Tibial nerve (tissue), 4 donors: ENCODE data around the gene ACR. TPM values are rescaled to one million over a fixed set of nuclear protein-coding genes. Genes with fewer than 3 reads are reported as not detected.
A peak's percentile ranks its signal among the peaks of the same experiment; 100 is the strongest.
"Not testable (repeated sequence)": the region's sequence is repeated elsewhere in the genome, so short reads cannot be mapped to it uniquely, and the experiment has no call there.

Source experiments
- DNase-seq, 2 donors: peaks; one replicate each; pipeline ENCODE4 v3.0.0-alpha.2; 2019; ENCODE audit warnings: low spot score in 2 of 2
- H3K27ac ChIP-seq, 4 donors: fragments of 200-600 bp; sonication (generic) in 3 of 4; one replicate each; pipeline ENCODE4 v1.5.1; 2017 to 2019; ENCODE audit warnings: mild to moderate bottlenecking in 1 of 4
- H3K27me3 ChIP-seq, 2 donors: fragments of 200-600 bp; sonication (generic) in 1 of 2; one replicate each; pipeline versions ENCODE4 v1.5.1 to v1.6.0; 2017 to 2019
- H3K36me3 ChIP-seq, 3 donors: fragments of 200-600 bp; sonication (generic); one replicate each; pipeline ENCODE4 v1.5.1; 2018 to 2019
- H3K4me1 ChIP-seq, 4 donors: fragments of 200-600 bp; sonication (generic) in 3 of 4; one replicate each; pipeline ENCODE4 v1.5.1; 2017 to 2019
- H3K4me3 ChIP-seq, 4 donors: fragments of 200-600 bp; sonication (generic) in 3 of 4; one replicate each; pipeline ENCODE4 v1.5.1; 2017 to 2019; ENCODE audit warnings: mild to moderate bottlenecking in 1 of 4, moderate library complexity in 1 of 4
- H3K9me3 ChIP-seq, 4 donors: fragments of 200-600 bp; sonication (generic) in 3 of 4; one replicate each; pipeline ENCODE4 v1.5.1; 2017 to 2019
- EP300 ChIP-seq, 2 donors: sonication (generic); formaldehyde crosslinking; IDR thresholded peaks; one replicate each; pipeline ENCODE4 v1.6.1; 2017; ENCODE audit warnings: antibody characterized with exemption in 2 of 2, mild to moderate bottlenecking in 1 of 2
- POLR2A ChIP-seq, 2 donors: fragments of 450-650 bp; IDR thresholded peaks; one replicate each; pipeline ENCODE4 v1.6.1; 2017; ENCODE audit warnings: antibody characterized with exemption in 2 of 2, mild to moderate bottlenecking in 2 of 2, moderate library complexity in 2 of 2
- WGBS, 2 donors: methylation state at CpG; one replicate each; pipeline ENCODE4 v1.1.5; 2018; 5-methylcytosine and 5-hydroxymethylcytosine counted together
- total RNA-seq, 4 donors: library from RNA; depleted of rRNA; stranded (reverse); fragments of >200 nt; gene quantifications; one replicate each; pipeline ENCODE4 v1.1.0, GENCODE V29; 2016
- TF ChIP-seq, protein P1 (sequence below), 5 experiments: fragments of 200-600 bp in 3 of 5; fragments of 450-650 bp in 2 of 5; sonication (generic) in 3 of 5; IDR thresholded peaks; one replicate each; pipeline ENCODE4 v1.5.1; 2016 to 2019; ENCODE audit warnings: antibody characterized with exemption in 5 of 5, mild to moderate bottlenecking in 3 of 5, moderate library complexity in 2 of 5

Gene ACR
- total RNA-seq, 4 donors from 2014 or later: 2.2 to 4.8 TPM; not detected in 2

DNA sequence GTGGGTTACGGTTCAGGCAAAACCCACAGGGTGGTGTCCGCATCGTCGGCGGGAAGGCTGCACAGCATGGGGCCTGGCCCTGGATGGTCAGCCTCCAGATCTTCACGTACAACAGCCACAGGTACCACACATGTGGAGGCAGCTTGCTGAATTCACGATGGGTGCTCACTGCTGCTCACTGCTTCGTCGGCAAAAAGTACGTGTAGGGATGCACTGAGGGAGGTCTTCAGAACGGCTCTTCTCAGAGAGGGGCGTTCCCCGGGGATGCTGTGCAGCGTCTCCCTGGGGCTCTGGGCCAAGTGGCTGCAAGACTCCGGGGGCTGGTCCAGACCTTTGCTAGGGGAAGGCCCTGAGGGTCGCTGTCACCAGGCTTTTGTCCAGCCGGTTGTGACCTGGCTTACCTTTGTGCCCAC, 1.3 kb downstream of the ACR start:
- DNase-seq: peak in 1 of 2 donors; percentile 8
- no peak overlapping the region for H3K4me3 ChIP-seq
- TF ChIP-seq, protein P1, sequence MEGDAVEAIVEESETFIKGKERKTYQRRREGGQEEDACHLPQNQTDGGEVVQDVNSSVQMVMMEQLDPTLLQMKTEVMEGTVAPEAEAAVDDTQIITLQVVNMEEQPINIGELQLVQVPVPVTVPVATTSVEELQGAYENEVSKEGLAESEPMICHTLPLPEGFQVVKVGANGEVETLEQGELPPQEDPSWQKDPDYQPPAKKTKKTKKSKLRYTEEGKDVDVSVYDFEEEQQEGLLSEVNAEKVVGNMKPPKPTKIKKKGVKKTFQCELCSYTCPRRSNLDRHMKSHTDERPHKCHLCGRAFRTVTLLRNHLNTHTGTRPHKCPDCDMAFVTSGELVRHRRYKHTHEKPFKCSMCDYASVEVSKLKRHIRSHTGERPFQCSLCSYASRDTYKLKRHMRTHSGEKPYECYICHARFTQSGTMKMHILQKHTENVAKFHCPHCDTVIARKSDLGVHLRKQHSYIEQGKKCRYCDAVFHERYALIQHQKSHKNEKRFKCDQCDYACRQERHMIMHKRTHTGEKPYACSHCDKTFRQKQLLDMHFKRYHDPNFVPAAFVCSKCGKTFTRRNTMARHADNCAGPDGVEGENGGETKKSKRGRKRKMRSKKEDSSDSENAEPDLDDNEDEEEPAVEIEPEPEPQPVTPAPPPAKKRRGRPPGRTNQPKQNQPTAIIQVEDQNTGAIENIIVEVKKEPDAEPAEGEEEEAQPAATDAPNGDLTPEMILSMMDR (IDR thresholded peaks at IDR 0.05): no peak
- TF ChIP-seq POLR2A (IDR thresholded peaks at IDR 0.05): no peak
- no peak for TF ChIP-seq EP300 (IDR thresholded peaks at IDR 0.05)
- H3K4me1 ChIP-seq: no peaks in the 10 kb centered on the region
- H3K27me3 ChIP-seq: no peaks in the 10 kb centered on the region
- no peak overlapping the region for H3K27ac ChIP-seq
- H3K36me3 ChIP-seq: no peaks in the 10 kb centered on the region
- 60 to 69% methylated on average over 17 of the region's 17 CpGs for WGBS, 2 donors
- H3K9me3 ChIP-seq: no peaks in the 10 kb centered on the region

- no peaks in the 10 kb centered on the region for H3K4me1 ChIP-seq
- 81 to 83% methylated on average over 10 to 12 of the region's 12 CpGs for WGBS, 2 donors
- H3K27me3 ChIP-seq: no peaks in the 10 kb centered on the region
- H3K36me3 ChIP-seq: no peaks in the 10 kb centered on the region
- no peaks in the 10 kb centered on the region for H3K9me3 ChIP-seq
- peak in 1 of 2 donors; percentile 7 for DNase-seq
- no peak overlapping the region for H3K4me3 ChIP-seq
- no peak overlapping the region for H3K27ac ChIP-seq
- TF ChIP-seq, protein P1 (IDR thresholded peaks at IDR 0.05): no peak
- TF ChIP-seq EP300 (IDR thresholded peaks at IDR 0.05) (no peak), POLR2A (IDR thresholded peaks at IDR 0.05) (no peak)
Measured at GRCh38 chr22:50739894-50740293, 1.9 kb downstream of the ACR start.

DNA sequence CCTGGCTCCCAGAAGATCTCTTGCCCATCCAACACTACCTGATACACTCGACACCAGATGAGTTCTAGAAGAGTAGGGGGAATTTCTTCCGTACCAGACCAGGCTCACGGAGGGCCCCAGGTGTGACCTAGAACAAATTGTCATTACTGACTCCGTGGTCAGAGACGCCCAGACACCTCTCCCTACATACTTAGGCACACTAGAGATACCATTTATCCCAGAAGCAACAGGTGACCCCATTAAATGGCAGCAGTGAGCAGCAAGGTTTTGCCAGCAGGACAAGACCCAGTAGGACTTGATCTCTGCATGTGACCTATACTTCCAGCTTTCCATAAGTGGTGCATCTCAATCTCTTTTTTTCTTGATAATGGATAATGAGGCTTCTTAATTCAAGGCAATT, 2.7 kb downstream of the ACR start:
- 83 to 92% methylated on average over 5 of the region's 5 CpGs for WGBS, 2 donors
- not testable (repeated sequence) for H3K4me1 ChIP-seq, H3K9me3 ChIP-seq, H3K27me3 ChIP-seq, H3K4me3 ChIP-seq, H3K36me3 ChIP-seq, H3K27ac ChIP-seq
- DNase-seq: peak in 1 of 2 donors; percentile 3

GRCh38 chr22:50744424-50744823, 6.4 kb downstream of the ACR start:
- 72 to 78% methylated on average over 4 to 5 of the region's 12 CpGs for WGBS, 2 donors
- not testable (repeated sequence) for H3K36me3 ChIP-seq, H3K4me3 ChIP-seq, H3K9me3 ChIP-seq, DNase-seq, H3K27ac ChIP-seq, H3K4me1 ChIP-seq, H3K27me3 ChIP-seq

DNA sequence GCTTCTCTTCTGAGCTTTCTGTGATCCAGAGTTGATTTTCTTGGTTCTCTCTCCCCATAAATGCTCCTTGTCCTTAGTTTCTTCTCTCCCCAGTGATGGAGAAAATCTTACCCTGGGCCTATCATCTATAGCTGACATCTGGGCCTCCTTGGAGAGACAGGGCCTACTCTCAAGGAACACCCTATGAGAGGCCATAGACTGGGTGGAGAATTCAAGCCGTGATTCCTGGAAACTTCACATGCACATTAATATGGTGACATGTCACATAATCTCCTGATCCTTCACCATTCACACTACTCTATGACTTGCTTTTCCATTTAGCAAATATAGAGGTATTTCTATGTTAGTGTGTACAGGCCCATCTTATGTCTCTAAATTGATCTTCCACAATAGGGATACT, 9.5 kb downstream of the ACR start:
- H3K27ac ChIP-seq, H3K36me3 ChIP-seq: not testable (repeated sequence)

DNA sequence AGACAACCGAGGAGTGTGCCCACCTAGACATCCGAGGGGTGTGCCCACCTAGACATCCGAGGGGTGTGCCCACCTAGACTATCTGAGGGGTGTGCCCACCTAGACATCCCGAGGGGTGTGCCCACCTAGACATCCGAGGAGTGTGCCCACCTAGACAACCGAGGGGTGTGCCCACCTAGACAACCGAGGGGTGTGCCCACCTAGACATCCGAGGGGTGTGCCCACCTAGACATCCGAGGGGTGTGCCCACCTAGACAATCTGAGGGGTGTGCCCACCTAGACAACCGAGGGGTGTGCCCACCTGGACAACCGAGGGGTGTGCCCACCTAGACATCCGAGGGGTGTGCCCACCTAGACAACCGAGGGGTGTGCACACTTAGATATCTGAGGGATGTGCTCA, 10.6 kb downstream of the ACR start:
- not testable (repeated sequence) for H3K4me1 ChIP-seq, H3K4me3 ChIP-seq, H3K9me3 ChIP-seq, H3K27ac ChIP-seq, H3K27me3 ChIP-seq, H3K36me3 ChIP-seq, DNase-seq
- WGBS, 2 donors: 76 to 79% methylated on average over 4 to 7 of the region's 13 CpGs

More for the DNA sequence above, 9.5 kb downstream of the ACR start:
- not testable (repeated sequence) for DNase-seq, H3K9me3 ChIP-seq, H3K4me1 ChIP-seq, H3K27me3 ChIP-seq, H3K4me3 ChIP-seq
- WGBS, 2 donors: 76 to 83% methylated on average over 1 of the region's 1 CpG

GRCh38 chr22:50749302-50750074, 11.5 kb downstream of the ACR start:
- H3K4me3 ChIP-seq, H3K27me3 ChIP-seq, H3K4me1 ChIP-seq, H3K9me3 ChIP-seq, H3K36me3 ChIP-seq, DNase-seq, H3K27ac ChIP-seq: not testable (repeated sequence)
- WGBS, 2 donors: 70 to 78% methylated on average over 9 of the region's 9 CpGs

GRCh38 chr22:50755251-50755650, 17.2 kb downstream of the ACR start:
- H3K36me3 ChIP-seq, DNase-seq, H3K4me3 ChIP-seq, H3K27ac ChIP-seq, H3K27me3 ChIP-seq, H3K9me3 ChIP-seq: not testable (repeated sequence)
- H3K4me1 ChIP-seq: peaks cover 0 to 12% (median 4%) of the 10 kb centered on the region in 4 donors
- 85 to 89% methylated on average over 20 of the region's 20 CpGs for WGBS, 2 donors

DNA sequence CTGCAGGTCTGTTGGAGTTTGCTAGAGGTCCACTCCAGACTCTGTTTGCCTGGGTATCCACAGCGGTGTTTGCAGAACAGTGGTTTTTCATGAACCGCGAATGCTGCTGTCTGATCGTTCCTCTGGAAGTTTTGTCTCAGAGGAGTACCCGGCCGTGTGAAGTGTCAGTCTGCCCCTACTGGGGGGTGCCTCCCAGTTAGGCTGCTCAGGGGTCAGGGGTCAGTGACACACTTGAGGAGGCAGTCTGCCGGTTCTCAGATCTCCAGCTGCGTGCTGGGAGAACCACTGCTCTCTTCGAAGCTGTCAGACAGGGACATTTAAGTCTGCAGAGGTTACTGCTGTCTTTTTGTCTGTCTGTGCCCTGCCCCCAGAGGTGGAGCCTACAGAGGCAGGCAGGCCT, 18.4 kb downstream of the ACR start:
- peaks cover 0 to 12% (median 4%) of the 10 kb centered on the region in 4 donors for H3K4me1 ChIP-seq
- DNase-seq, H3K27me3 ChIP-seq, H3K27ac ChIP-seq, H3K36me3 ChIP-seq, H3K9me3 ChIP-seq: not testable (repeated sequence)
- H3K4me3 ChIP-seq: peak overlapping the region in 1 of 4 donors; percentile 61
- WGBS, 2 donors: 4 to 70% methylated on average over 1 to 4 of the region's 9 CpGs
